ENCODE data around the gene KIF18B. TPM values are rescaled to one million over a fixed set of nuclear protein-coding genes. Genes with fewer than 3 reads are reported as not detected.
A peak's percentile ranks its signal among the peaks of the same experiment; 100 is the strongest.

Gene KIF18B
- total and polyA plus RNA-seq, 2 of the 13 experiments (the other 11 are each of a cell fraction or from before 2014, with no cell fraction given): 15.2 to 15.3 TPM

- BruUV-seq (replicated peaks): no TSS peak
- Histone ChIP-seq H3K4me2 (ENCODE audit: low read depth, low read length) (no peak overlapping the region), H3K36me3 (replicated peaks in 1 of 2; ENCODE audit: control insufficient read depth in 1 of 2, insufficient read depth in 2 of 2, low read length in 2 of 2) (peaks cover 61 to 96% of the 10 kb centered on the region in 2 experiments), H3K4me3 (replicated peaks in 1 of 3; ENCODE audit: insufficient read depth in 1 of 3, low read depth in 2 of 3, low read length in 3 of 3) (no peak overlapping the region), H3K9ac (ENCODE audit: insufficient read depth, low read depth, low read length) (no peak overlapping the region), H4K20me1 (ENCODE audit: insufficient read depth, low read length) (no peaks in the 10 kb centered on the region), H3K9me3 (ENCODE audit: low read length) (no peaks in the 10 kb centered on the region), H2AFZ (ENCODE audit: low read length) (no peak overlapping the region), H3K4me1 (ENCODE audit: insufficient read depth, low read length) (no peaks in the 10 kb centered on the region), H3K27me3 (ENCODE audit: control insufficient read depth in 1 of 2, insufficient read depth in 2 of 2, low read length in 2 of 2) (no peaks in the 10 kb centered on the region), H3K27ac (ENCODE audit: extremely low read length, insufficient read depth, low read length) (no peak overlapping the region), H3K79me2 (ENCODE audit: insufficient read depth, low read length) (no peaks in the 10 kb centered on the region)
- TF ChIP-seq ZBTB38 (CRISPR knock-in tag; IDR thresholded peaks at IDR 0.05) (no peak), MAFK (conservative IDR thresholded peaks at IDR 0.05 in 1 of 2, IDR thresholded peaks at IDR 0.05 in 1 of 2; ENCODE audit: low read length in 2 of 2) (peak; percentile 89 to 94), CEBPG (CRISPR knock-in tag; IDR thresholded peaks at IDR 0.05) (no peak), MAFF (IDR thresholded peaks at IDR 0.05; ENCODE audit: low read depth, low read length) (peak; percentile 90), ZNF619 (CRISPR knock-in tag; IDR thresholded peaks at IDR 0.05) (no peak)
- ATAC-seq (no peak), FAIRE-seq (no peak), DNase-seq (ENCODE audit: low spot score) (no peak)
- 95% methylated on average over 6 of the region's 6 CpGs for WGBS (ENCODE audit: low lambda C conversion rate)
- ChIA-PET CTCF (ENCODE audit: low intra/inter-chr PET ratio, low total read pairs) (no interaction called here), POLR2A (no interaction called here)
- in situ Hi-C loops (cut with HindIII; ENCODE audit: extremely low pct_ligation_motif_present, low pct_unique_long_range_greater_than_20kb) (no loop called here), intact Hi-C loops (cut with micrococcal nuclease; ENCODE audit: unreplicated experiment) (no loop called here)
Measured at GRCh38 chr17:44930667-44931066, 16.9 kb downstream of the KIF18B start.

GRCh38 chr17:44928950-44929720, 18.4 kb downstream of the KIF18B start:
- FAIRE-seq (no peak), ATAC-seq (no peak), DNase-seq (ENCODE audit: low spot score) (no peak)
- Histone ChIP-seq H3K27ac (ENCODE audit: extremely low read length, insufficient read depth, low read length) (no peak overlapping the region), H2AFZ (ENCODE audit: low read length) (no peak overlapping the region), H3K4me1 (ENCODE audit: insufficient read depth, low read length) (no peaks in the 10 kb centered on the region), H4K20me1 (ENCODE audit: insufficient read depth, low read length) (no peaks in the 10 kb centered on the region), H3K27me3 (ENCODE audit: control insufficient read depth in 1 of 2, insufficient read depth in 2 of 2, low read length in 2 of 2) (no peaks in the 10 kb centered on the region), H3K79me2 (ENCODE audit: insufficient read depth, low read length) (no peaks in the 10 kb centered on the region), H3K9me3 (ENCODE audit: low read length) (no peaks in the 10 kb centered on the region), H3K4me2 (ENCODE audit: low read depth, low read length) (no peak overlapping the region), H3K36me3 (replicated peaks in 1 of 2; ENCODE audit: control insufficient read depth in 1 of 2, insufficient read depth in 2 of 2, low read length in 2 of 2) (peaks cover 57 to 82% of the 10 kb centered on the region in 2 experiments), H3K4me3 (replicated peaks in 1 of 3; ENCODE audit: insufficient read depth in 1 of 3, low read depth in 2 of 3, low read length in 3 of 3) (no peak overlapping the region), H3K9ac (ENCODE audit: insufficient read depth, low read depth, low read length) (no peak overlapping the region)
- ChIA-PET CTCF (ENCODE audit: low intra/inter-chr PET ratio, low total read pairs) (no interaction called here), POLR2A (no interaction called here)
- no TSS peak for BruUV-seq (replicated peaks)
- WGBS (ENCODE audit: low lambda C conversion rate): 95% methylated on average over 7 of the region's 7 CpGs
- TF ChIP-seq ZNF629 (CRISPR knock-in tag; conservative IDR thresholded peaks at IDR 0.05): peak; percentile 61
- TF ChIP-seq MXD3 (CRISPR knock-in tag; IDR thresholded peaks at IDR 0.05): no peak
- TF ChIP-seq ATM (IDR thresholded peaks at IDR 0.05; ENCODE audit: borderline replicate concordance): no peak
- no peak for TF ChIP-seq ZNF546 (CRISPR knock-in tag; conservative IDR thresholded peaks at IDR 0.05)
- 0 out of 4 replicates have a peak, but pooled peaks of 1 of the 2 experiments have one; percentile 29 for TF ChIP-seq POLR2A (IDR thresholded peaks at IDR 0.05; ENCODE audit: insufficient read depth in 1 of 2, low read depth in 2 of 2, low read length in 2 of 2)
- intact Hi-C loops (cut with micrococcal nuclease; ENCODE audit: unreplicated experiment): no loop called here
- in situ Hi-C loops (cut with HindIII; ENCODE audit: extremely low pct_ligation_motif_present, low pct_unique_long_range_greater_than_20kb): loop anchor here (10.0 kb wide), 1 partner anchor 176 kb away; no protein-coding TSS in a partner anchor
